Neuronal stem cell (in vitro differentiated cells): ENCODE measurements around the gene TPM2.

Source experiments
- DNase-seq: peaks from one replicate; pipeline ENCODE4 v3.0.0-alpha.2; 2013; ENCODE audit warnings: low spot score
- H2AFZ ChIP-seq: one replicate; pipeline ENCODE4 v1.6.1; 2013; ENCODE audit warnings: mild to moderate bottlenecking, low read length, inconsistent platforms
- H2AK5ac ChIP-seq: 2 replicates; pipeline ENCODE4 v1.6.1; 2013; ENCODE audit warnings: low read depth, mild to moderate bottlenecking, inconsistent platforms, low read length, moderate library complexity, mixed read lengths
- H2BK120ac ChIP-seq: 2 replicates; pipeline ENCODE4 v1.6.1; 2013; ENCODE audit warnings: low read depth, mild to moderate bottlenecking, inconsistent platforms, low read length, moderate library complexity, mixed read lengths
- H2BK12ac ChIP-seq: one replicate; pipeline ENCODE4 v1.6.1; 2013; ENCODE audit warnings: low read length, inconsistent platforms
- H2BK15ac ChIP-seq: 2 replicates; pipeline ENCODE4 v1.6.1; 2013; ENCODE audit warnings: mild to moderate bottlenecking, low read length, inconsistent platforms, mixed read lengths
- H2BK5ac ChIP-seq: one replicate; pipeline ENCODE4 v1.6.1; 2013; ENCODE audit warnings: inconsistent platforms, mild to moderate bottlenecking, low read length, moderate library complexity
- H3K14ac ChIP-seq: one replicate; pipeline ENCODE4 v1.6.1; 2013; ENCODE audit warnings: low read length, inconsistent platforms
- H3K18ac ChIP-seq: 2 replicates; pipeline ENCODE4 v1.6.1; 2013; ENCODE audit warnings: low read length, inconsistent platforms
- H3K23ac ChIP-seq: 2 replicates; pipeline ENCODE4 v1.6.1; 2013; ENCODE audit warnings: low read depth, mild to moderate bottlenecking, mixed read lengths, low read length, inconsistent platforms; ENCODE audit not compliant: poor library complexity
- H3K27ac ChIP-seq: replicated peaks from 3 replicates; pipeline ENCODE4 v1.5.1; 2013; ENCODE audit warnings: low read length, inconsistent platforms
- H3K27me3 ChIP-seq, 3 experiments: 2 replicates each; pipeline ENCODE4 v1.6.1; 2013; ENCODE audit warnings: low read length in 3 of 3, mild to moderate bottlenecking in 2 of 3, inconsistent platforms in 1 of 3, low read depth in 1 of 3, mixed read lengths in 1 of 3, moderate library complexity in 1 of 3; ENCODE audit not compliant: control insufficient read depth in 3 of 3, insufficient read depth in 3 of 3
- H3K36me3 ChIP-seq, 2 donors: replicated peaks in 1 of 2; 2 replicates each; pipeline ENCODE4 v1.6.1; 2013; ENCODE audit warnings: low read length in 2 of 2; ENCODE audit not compliant: control insufficient read depth in 2 of 2, insufficient read depth in 2 of 2
- H3K4ac ChIP-seq: 2 replicates; pipeline ENCODE4 v1.6.1; 2013; ENCODE audit warnings: inconsistent platforms, mild to moderate bottlenecking, low read length, moderate library complexity
- H3K4me1 ChIP-seq, 2 donors: 1 replicate in 1 of 2; 2 replicates in 1 of 2; pipeline ENCODE4 v1.6.1; 2013; ENCODE audit warnings: low read length in 2 of 2, low read depth in 1 of 2; ENCODE audit not compliant: control insufficient read depth in 2 of 2, insufficient read depth in 1 of 2
- H3K4me2 ChIP-seq: one replicate; pipeline ENCODE4 v1.6.1; 2013; ENCODE audit warnings: mild to moderate bottlenecking, low read length, inconsistent platforms; ENCODE audit not compliant: insufficient read depth, poor library complexity, severe bottlenecking
- H3K4me3 ChIP-seq, 2 donors: 2 replicates each; pipeline ENCODE4 v1.5.1; 2013; ENCODE audit warnings: low read length in 2 of 2, mild to moderate bottlenecking in 2 of 2, inconsistent platforms in 1 of 2, moderate library complexity in 1 of 2
- H3K79me1 ChIP-seq: one replicate; pipeline ENCODE4 v1.6.1; 2013; ENCODE audit warnings: low read depth, mild to moderate bottlenecking, inconsistent platforms, low read length, moderate library complexity
- H3K9ac ChIP-seq: one replicate; pipeline ENCODE4 v1.6.1; 2013; ENCODE audit warnings: mild to moderate bottlenecking, low read depth, low read length, inconsistent platforms; ENCODE audit not compliant: poor library complexity
- H3K9me3 ChIP-seq, 2 donors: replicated peaks in 1 of 2; 2 replicates each; pipeline versions ENCODE3 to v1.6.1; 2013; ENCODE audit warnings: low read length in 2 of 2, mild to moderate bottlenecking in 2 of 2, inconsistent platforms in 1 of 2, low read depth in 1 of 2, mixed read lengths in 1 of 2, moderate library complexity in 1 of 2; ENCODE audit not compliant: control insufficient read depth in 2 of 2, insufficient read depth in 1 of 2
- H4K8ac ChIP-seq: one replicate; pipeline ENCODE4 v1.6.1; 2013; ENCODE audit warnings: low read depth, mild to moderate bottlenecking, inconsistent platforms, low read length, moderate library complexity
- H4K91ac ChIP-seq: one replicate; pipeline ENCODE4 v1.6.1; 2013; ENCODE audit warnings: low read length, low read depth, mild to moderate bottlenecking, inconsistent platforms; ENCODE audit not compliant: poor library complexity
- WGBS, 2 donors: extraction: QIAGEN DNeasy Blood & Tissue Kit; methylation state at CpG; one replicate each; pipeline ENCODE4 v1.1.7; 2013; ENCODE audit warnings: missing lambda C conversion rate in 2 of 2, mixed read lengths in 1 of 2; ENCODE audit not compliant: insufficient read length in 2 of 2, insufficient replicate concordance in 1 of 2; ENCODE audit errors: extremely low coverage in 2 of 2; 5-methylcytosine and 5-hydroxymethylcytosine counted together

The TPM2 gene

DNA sequence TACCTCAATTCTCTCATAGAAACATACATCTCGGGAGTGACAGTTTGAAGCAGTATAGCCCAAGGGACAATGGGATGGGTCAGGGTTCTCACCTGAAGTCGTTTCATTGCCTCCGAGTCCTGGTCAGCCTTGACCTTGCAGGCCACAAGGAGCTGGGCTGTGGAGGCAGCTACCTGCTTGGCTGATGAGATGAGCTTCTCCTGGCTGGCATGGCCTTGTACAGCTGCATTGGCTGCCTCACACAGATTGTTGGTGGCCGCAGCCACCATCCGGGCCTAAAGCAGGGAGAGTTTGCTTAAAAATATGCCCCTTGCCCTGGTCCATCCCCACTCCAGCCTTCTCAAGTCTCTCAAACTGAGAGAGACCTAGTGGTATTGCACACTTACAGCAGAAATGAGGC, 8.5 kb upstream of the TPM2 start:
- Histone ChIP-seq H4K91ac (no peak overlapping the region), H4K8ac (no peak overlapping the region), H2BK15ac (no peak overlapping the region), H3K27me3 (no peaks in the 10 kb centered on the region), H3K4ac (no peak overlapping the region), H2AFZ (no peak overlapping the region), H3K36me3 (peaks cover 52 to 75% of the 10 kb centered on the region in 2 donors), H3K27ac (no peak overlapping the region), H3K4me3 (no peak overlapping the region), H3K4me2 (no peak overlapping the region), H3K18ac (no peak overlapping the region), H3K14ac (no peak overlapping the region), H2BK5ac (no peak overlapping the region), H2BK120ac (no peak overlapping the region), H3K79me1 (no peaks in the 10 kb centered on the region), H2BK12ac (no peak overlapping the region), H3K23ac (no peak overlapping the region), H2AK5ac (no peak overlapping the region), H3K9me3 (peaks cover 0 to 2% of the 10 kb centered on the region in 2 donors), H3K4me1 (no peaks in the 10 kb centered on the region), H3K9ac (no peak overlapping the region)
- no CpG with 5 or more reads among the region's 5 CpGs for WGBS, 2 donors
- DNase-seq, result no peak

DNA sequence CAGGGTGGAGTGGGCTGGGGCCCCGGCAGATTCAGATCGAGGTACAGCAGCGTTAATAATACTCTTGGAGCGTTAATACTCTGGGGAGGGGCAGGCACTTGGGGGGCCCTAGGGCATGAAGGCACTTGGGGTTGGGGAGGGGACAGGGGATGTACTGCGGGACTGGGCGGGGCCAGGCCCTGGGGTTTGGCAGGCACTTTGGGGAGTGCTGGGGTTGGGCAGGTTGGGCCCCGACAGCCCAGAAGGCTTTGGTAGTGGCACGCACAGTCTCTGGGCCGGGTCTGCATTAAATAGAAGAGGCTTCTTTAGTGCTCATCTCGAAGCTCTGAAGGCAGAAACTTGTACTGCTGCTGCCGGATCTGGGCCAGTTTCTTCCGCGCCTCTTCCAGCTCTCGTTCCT, 7.8 kb upstream of the TPM2 start:
- Histone ChIP-seq H3K4me3 (no peak overlapping the region), H3K79me1 (no peaks in the 10 kb centered on the region), H4K8ac (no peak overlapping the region), H2BK12ac (no peak overlapping the region), H3K18ac (no peak overlapping the region), H2AK5ac (no peak overlapping the region), H3K4ac (no peak overlapping the region), H3K9ac (no peak overlapping the region), H3K27me3 (no peaks in the 10 kb centered on the region), H3K4me1 (no peaks in the 10 kb centered on the region), H2BK120ac (no peak overlapping the region), H3K36me3 (peaks cover 49 to 68% of the 10 kb centered on the region in 2 donors), H3K4me2 (no peak overlapping the region), H2BK15ac (no peak overlapping the region), H2BK5ac (peak overlapping the region; percentile 4), H4K91ac (no peak overlapping the region), H3K23ac (no peak overlapping the region), H3K27ac (no peak overlapping the region), H2AFZ (no peak overlapping the region), H3K9me3 (peaks cover 0 to 2% of the 10 kb centered on the region in 2 donors), H3K14ac (peak overlapping the region; percentile 10)
- no peak for DNase-seq
- WGBS, 2 donors, result no CpG with 5 or more reads among the region's 14 CpGs

DNA sequence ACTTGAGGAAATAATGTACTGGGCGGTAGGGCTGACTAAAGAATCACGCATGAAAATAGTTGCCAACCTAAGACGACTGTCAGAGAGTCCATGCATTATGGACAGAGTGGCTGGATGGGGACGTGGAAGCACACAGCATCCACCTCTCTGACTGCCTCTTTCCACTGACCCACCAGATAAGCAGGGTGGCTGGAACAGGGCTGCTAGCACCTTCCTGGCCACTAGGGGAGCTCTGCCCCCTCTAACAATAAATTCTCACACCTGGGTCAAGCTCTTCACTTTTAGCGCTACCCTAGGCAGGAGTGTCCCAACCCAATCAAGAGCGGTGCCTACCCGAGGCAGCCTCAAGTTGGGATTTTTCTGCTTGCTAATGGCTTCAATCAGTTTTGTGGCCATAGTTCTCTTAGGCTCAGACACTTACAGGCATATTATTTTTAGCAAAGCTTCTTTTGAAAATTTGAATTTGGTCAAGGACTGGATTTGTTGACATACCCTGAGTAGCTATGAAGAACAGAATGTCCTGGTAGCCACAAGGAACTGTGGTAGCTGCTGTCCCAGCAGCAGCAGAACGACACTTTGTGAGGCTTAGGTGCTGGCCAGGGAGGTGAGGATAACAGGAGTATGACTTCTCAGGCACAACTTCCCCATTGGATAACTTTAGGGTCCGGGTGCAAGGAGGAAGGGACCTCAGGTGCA, 6.9 kb upstream of the TPM2 start:
- Histone ChIP-seq H4K91ac (no peak overlapping the region), H3K4me3 (no peak overlapping the region), H3K4ac (no peak overlapping the region), H2AK5ac (no peak overlapping the region), H2BK15ac (no peak overlapping the region), H2BK12ac (no peak overlapping the region), H2AFZ (no peak overlapping the region), H2BK5ac (no peak overlapping the region), H3K27me3 (no peaks in the 10 kb centered on the region), H3K36me3 (peaks cover 44 to 62% of the 10 kb centered on the region in 2 donors), H3K9ac (no peak overlapping the region), H3K4me1 (peaks cover 2 to 4% of the 10 kb centered on the region in 2 donors), H3K79me1 (no peaks in the 10 kb centered on the region), H3K27ac (no peak overlapping the region), H4K8ac (no peak overlapping the region), H3K23ac (no peak overlapping the region), H3K14ac (no peak overlapping the region), H3K4me2 (no peak overlapping the region), H3K9me3 (peaks cover 0 to 2% of the 10 kb centered on the region in 2 donors), H2BK120ac (no peak overlapping the region), H3K18ac (no peak overlapping the region)
- no CpG with 5 or more reads among the region's 9 CpGs for WGBS, 2 donors
- DNase-seq, result no peak

DNA sequence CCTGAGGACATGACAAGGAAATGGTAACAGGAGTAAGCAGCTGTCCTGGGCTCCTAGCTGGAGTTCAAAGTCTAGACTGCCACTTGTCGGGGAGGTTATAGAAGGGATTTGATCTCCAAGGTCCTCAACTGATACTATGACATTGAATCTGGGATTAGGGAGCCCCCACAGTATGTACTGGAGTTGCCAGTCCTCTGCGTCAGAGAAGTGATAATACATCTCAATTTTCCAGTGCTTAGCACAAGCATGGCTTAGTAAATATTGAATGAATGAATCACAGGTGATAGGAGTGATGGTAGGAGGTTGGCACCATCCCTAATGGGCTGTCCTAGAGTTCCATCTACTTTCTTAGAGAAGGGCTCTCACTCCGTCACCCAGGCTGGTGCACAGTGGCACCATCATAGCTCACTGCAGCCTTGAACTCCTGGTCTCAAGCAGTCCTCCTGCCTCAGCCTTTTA, 6.2 kb upstream of the TPM2 start:
- Histone ChIP-seq H2AFZ (no peak overlapping the region), H3K4ac (no peak overlapping the region), H3K18ac (no peak overlapping the region), H3K36me3 (peaks cover 38 to 55% of the 10 kb centered on the region in 2 donors), H3K79me1 (no peaks in the 10 kb centered on the region), H3K27me3 (no peaks in the 10 kb centered on the region), H3K27ac (no peak overlapping the region), H3K9ac (no peak overlapping the region), H3K14ac (no peak overlapping the region), H4K91ac (no peak overlapping the region), H2BK120ac (no peak overlapping the region), H2BK12ac (no peak overlapping the region), H2BK15ac (no peak overlapping the region), H4K8ac (no peak overlapping the region), H3K4me1 (peaks cover 6 to 10% of the 10 kb centered on the region in 2 donors), H3K4me3 (no peak overlapping the region), H3K23ac (no peak overlapping the region), H2BK5ac (no peak overlapping the region), H3K9me3 (peaks cover 0 to 2% of the 10 kb centered on the region in 2 donors), H3K4me2 (no peak overlapping the region), H2AK5ac (no peak overlapping the region)
- no CpG with 5 or more reads among the region's 3 CpGs for WGBS, 2 donors
- DNase-seq, result no peak
